Measurements from ENCODE around the gene LPA. TPM values are rescaled to one million over a fixed set of nuclear protein-coding genes. Genes with fewer than 3 reads are reported as not detected.

The LPA gene
- total RNA-seq, 1 experiment from 2014 or later: 0.61 TPM

GRCh38 chr6:160586374-160586773, 77.7 kb downstream of the LPA start:
- H3K27ac Mint-ChIP-seq: no peak overlapping the region
- no peak for ATAC-seq
- DNase-seq (ENCODE audit: low spot score): no peak
- peaks cover 13% of the 10 kb centered on the region for H3K36me3 Mint-ChIP-seq
- H3K4me3 Mint-ChIP-seq: no peak overlapping the region
- peaks cover 83% of the 10 kb centered on the region for H3K9me3 Mint-ChIP-seq
- H3K4me1 Mint-ChIP-seq: no peaks in the 10 kb centered on the region
- H3K27me3 Mint-ChIP-seq (ENCODE audit: low read depth): peaks cover 9% of the 10 kb centered on the region
- TF ChIP-seq ATF6 (CRISPR knock-in tag; IDR thresholded peaks at IDR 0.05) (no peak), FOXP1 (CRISPR knock-in tag; IDR thresholded peaks at IDR 0.05; ENCODE audit: borderline replicate concordance) (no peak), TEAD4 (CRISPR knock-in tag; IDR thresholded peaks at IDR 0.05) (no peak), E2F1 (CRISPR knock-in tag; IDR thresholded peaks at IDR 0.05) (no peak), CDX4 (CRISPR knock-in tag; IDR thresholded peaks at IDR 0.05; ENCODE audit: borderline replicate concordance) (no peak), CREB1 (CRISPR knock-in tag; IDR thresholded peaks at IDR 0.05) (no peak), ARID4B (CRISPR knock-in tag; IDR thresholded peaks at IDR 0.05; ENCODE audit: borderline replicate concordance) (no peak), ZMAT4 (CRISPR knock-in tag; IDR thresholded peaks at IDR 0.05) (no peak)
- POLR2A ChIA-PET: no interaction called here
- CTCF ChIA-PET: no interaction called here

GRCh38 chr6:160583794-160584193, 80.3 kb downstream of the LPA start:
- Mint-ChIP-seq H3K4me3 (no peak overlapping the region), H3K9me3 (peaks cover 81% of the 10 kb centered on the region), H3K4me1 (no peaks in the 10 kb centered on the region), H3K27ac (no peak overlapping the region), H3K27me3 (ENCODE audit: low read depth) (peaks cover 4% of the 10 kb centered on the region; the same call in 1 of the 2 replicates), H3K36me3 (peaks cover 9% of the 10 kb centered on the region)
- TF ChIP-seq RORB (CRISPR knock-in tag; IDR thresholded peaks at IDR 0.05): no peak
- no peak for TF ChIP-seq ZNF263 (CRISPR knock-in tag; IDR thresholded peaks at IDR 0.05; ENCODE audit: low read depth)
- TF ChIP-seq ETV6 (CRISPR knock-in tag; IDR thresholded peaks at IDR 0.05): no peak
- no peak for TF ChIP-seq NFYB (CRISPR knock-in tag; conservative IDR thresholded peaks at IDR 0.05; ENCODE audit: low read depth)
- ChIA-PET POLR2A (no interaction called here), CTCF (no interaction called here)
- no peak for ATAC-seq
- no peak for DNase-seq (ENCODE audit: low spot score)

- Mint-ChIP-seq H3K36me3 (peaks cover 7% of the 10 kb centered on the region), H3K4me1 (no peaks in the 10 kb centered on the region), H3K4me3 (no peak overlapping the region), H3K9me3 (peaks cover 60% of the 10 kb centered on the region), H3K27me3 (ENCODE audit: low read depth) (peaks cover 4% of the 10 kb centered on the region; the same call in 1 of the 2 replicates), H3K27ac (no peak overlapping the region)
- ChIA-PET CTCF (no interaction called here), POLR2A (no interaction called here)
- ATAC-seq (no peak), DNase-seq (ENCODE audit: low spot score) (no peak)
- TF ChIP-seq NFATC4 (CRISPR knock-in tag; IDR thresholded peaks at IDR 0.05) (no peak), NFE2L1 (CRISPR knock-in tag; IDR thresholded peaks at IDR 0.05) (no peak), ZNF219 (CRISPR knock-in tag; IDR thresholded peaks at IDR 0.05; ENCODE audit: borderline replicate concordance) (no peak), FOXP4 (CRISPR knock-in tag; IDR thresholded peaks at IDR 0.05) (no peak), FOXK1 (CRISPR knock-in tag; IDR thresholded peaks at IDR 0.05) (no peak), ZMAT4 (CRISPR knock-in tag; IDR thresholded peaks at IDR 0.05) (no peak), IRF2 (CRISPR knock-in tag; IDR thresholded peaks at IDR 0.05; ENCODE audit: borderline replicate concordance, low read depth) (no peak), ATF2 (CRISPR knock-in tag; IDR thresholded peaks at IDR 0.05; ENCODE audit: borderline replicate concordance, low read depth) (no peak)
Observed at GRCh38 chr6:160581406-160581805, 82.7 kb downstream of the LPA start.
